DMS114 treated with DMSO at 0.1 percent for 48 hours (cell line): ENCODE measurements around the gene CETN2.
"Not testable (repeated sequence)": the region's sequence is repeated elsewhere in the genome, so short reads cannot be mapped to it uniquely, and the experiment has no call there.

Experiments used
- DNase-seq: peaks from one replicate; lab custom pipeline; 2025; ENCODE audit not compliant: unreplicated experiment; lab: John Stamatoyannopoulos, UW

The CETN2 gene

DNA sequence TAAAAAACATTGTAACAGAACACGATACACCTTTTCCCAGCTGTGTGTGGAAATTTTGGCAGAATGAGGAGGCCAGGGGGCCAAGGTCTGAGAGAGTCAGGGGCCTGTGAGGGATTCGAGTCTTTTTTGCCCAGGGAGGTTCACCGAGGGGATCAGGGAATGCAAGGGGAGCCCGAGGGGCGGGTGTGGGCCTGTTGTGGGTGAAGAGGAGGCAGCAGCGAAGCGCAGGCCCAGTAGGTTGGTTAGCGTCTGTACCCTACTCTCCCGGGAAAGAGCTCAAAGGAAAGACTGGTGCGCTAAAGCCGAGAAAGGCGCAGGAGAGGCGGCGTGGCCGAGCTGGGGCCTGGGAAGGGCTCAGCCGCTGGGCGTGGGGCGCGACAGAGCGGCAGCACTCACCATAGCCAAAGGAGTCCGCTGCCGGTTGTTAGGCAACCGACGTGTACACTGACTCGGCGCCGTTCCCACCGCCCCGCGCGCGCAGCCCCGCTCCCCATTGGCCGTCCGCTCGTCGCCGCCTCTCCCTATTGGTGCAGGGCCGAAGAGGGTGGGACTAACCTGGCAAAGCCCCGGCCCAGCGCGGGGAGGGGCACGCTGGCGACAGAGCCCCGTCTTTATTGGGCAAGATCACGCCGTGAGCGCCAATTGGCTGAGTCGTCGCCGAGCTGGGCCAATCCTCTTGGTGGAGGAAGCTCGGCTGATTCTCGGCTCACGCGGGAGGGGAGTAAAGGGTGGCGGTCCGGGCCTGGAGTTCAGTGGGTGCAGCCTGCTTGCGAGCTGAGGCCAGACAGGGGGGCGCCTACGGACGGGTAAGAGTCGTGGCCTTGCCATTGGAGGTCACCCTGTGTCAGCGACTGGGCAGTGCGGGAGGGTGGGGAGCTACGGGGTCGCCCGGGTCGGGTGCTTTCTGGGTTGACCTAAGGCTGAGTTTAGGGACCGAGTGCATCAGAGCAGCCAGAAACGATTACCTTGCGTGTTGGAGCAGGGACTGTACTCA is at the start of gene CETN2, which contains the start of gene NSDHL:
Gene CETN2 (minus strand): TSS at position 446 of the 994 bp plus-strand sequence. CDS start 47 bp downstream, at position 399.
Gene NSDHL (plus strand): TSS at position 752 of the 994 bp plus-strand sequence. CDS start 15,262 bp downstream, outside the sequence.
- peak; percentile 75 for DNase-seq

- DNase-seq, result no peak
Measured at GRCh38 chrX:152878976-152879755, 48.6 kb upstream of the CETN2 start.

DNA sequence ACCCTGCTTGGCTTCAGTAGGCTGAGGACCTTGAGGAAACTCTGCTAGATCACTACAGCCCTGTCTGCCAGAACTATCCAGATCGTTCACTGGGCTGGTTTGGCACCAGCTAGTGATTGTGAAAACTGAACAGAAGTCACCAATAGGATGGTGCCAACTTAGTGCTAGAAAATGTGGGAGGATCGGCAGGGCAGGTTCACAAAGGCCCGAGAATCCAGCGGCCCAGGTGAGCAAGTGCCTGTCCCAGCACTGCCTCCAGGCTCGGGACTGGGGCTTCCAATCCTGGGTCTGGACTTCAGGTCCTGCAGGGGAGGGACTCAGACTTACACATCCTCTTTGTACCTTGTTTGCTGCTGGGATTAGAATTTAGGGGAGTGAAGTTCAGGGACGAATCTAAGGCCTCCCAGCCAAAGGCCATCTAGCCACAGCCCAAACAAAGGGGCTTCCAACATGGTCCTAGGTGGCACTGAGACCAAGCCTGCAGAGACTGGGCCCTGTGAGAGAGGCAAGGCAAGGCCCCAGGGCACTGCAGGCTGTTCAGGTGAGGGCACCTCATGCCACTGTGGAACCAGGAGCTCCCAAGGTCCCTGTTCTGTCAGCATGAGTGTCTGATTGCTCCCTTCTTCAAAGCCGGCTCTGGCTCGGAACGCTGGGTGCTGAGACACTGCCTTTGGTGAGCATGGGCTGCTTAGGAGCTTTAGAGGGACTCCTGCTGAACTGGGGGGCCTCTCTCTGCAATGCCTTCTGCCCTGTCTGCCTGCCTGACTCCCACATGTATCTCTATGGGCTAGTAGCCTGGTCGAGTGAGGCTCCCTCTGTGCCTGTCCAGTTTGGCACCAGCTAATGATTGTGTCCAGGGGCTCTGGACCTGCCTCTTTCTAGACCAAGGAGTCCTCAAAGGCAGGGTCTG is 46.6 kb upstream of the CETN2 start:
- DNase-seq, result no peak

DNA sequence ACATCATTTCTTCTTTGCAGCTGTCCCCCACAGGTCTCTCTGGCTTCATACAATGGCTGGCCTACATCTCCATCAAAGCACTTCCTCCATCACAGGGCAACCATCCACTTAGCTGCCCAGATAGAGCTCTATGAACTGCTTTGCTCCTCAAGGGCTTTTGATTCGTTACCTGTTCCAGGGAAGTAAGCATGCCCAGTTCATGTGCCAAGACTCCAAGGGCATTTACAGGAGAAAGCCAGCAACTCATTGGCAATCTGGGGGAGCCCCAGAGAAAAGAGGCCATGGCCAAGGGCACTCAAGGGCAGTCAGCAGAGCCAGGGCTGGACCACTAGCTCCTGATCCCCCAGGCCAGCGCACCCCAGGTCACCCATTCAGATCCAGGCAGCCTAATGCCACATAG is 42.8 kb upstream of the CETN2 start:
- no peak for DNase-seq

DNA sequence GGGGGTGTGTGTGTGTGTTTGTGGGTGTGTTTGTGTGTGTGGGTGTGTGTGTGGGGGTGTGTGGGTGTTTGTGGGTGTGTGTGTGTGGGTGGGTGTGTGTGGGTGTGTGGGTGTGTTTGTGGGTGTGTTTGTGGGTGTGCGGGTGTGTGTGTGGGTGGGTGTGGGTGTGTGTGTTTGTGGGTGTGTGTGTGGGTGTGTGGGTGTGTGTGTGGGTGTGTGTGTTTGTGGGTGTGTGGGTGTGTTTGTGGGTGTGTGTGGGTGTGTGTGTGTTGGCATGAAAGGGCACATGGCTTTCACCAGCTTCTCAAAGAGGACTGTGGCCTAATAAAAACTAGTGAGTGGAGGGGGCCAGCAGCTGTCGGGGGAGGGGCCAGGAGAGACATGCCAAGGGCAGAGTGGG is 42.0 kb upstream of the CETN2 start:
- DNase-seq, result no peak

DNA sequence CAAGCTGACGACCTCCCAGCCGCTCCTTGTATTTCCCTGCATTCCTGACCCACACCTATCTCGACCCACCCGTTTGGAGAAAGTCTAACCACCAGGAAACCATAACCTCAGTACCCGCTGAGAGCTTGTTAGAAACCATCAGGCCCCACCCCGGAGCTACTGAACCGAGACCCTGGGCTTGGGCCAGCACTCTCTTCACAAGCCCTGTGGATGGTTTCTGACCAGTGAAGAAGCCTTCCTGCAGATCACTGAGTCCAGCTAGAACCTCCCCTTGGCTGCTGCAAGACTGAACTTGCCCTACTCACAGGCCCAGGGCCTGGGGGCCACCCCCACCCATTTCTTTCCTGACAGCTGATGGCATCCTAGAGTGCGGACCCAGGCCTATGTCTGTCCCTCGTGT is 40.7 kb upstream of the CETN2 start:
- no peak for DNase-seq

DNA sequence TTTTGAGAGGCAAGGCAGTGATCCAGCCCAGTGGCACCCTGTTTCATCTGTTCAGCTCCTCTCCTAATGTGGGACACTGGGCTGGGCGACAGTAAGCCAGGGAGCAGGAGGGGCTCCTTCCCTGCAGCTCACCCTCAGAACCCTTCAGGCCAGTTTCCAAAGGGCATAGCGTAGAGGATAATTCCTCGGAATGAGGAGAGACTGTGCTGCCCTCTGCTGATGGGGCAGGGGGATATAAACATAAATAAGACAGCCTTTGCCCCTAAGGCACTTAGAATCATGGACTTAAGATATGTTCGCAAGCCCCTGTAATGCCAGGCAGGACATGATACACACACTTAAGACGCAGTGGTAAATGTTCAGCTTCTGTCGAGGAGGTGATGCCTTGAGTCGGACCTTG is 39.4 kb upstream of the CETN2 start:
- no peak for DNase-seq

- no peak for DNase-seq
Measured at GRCh38 chrX:152866386-152866785, 35.8 kb upstream of the CETN2 start.

DNA sequence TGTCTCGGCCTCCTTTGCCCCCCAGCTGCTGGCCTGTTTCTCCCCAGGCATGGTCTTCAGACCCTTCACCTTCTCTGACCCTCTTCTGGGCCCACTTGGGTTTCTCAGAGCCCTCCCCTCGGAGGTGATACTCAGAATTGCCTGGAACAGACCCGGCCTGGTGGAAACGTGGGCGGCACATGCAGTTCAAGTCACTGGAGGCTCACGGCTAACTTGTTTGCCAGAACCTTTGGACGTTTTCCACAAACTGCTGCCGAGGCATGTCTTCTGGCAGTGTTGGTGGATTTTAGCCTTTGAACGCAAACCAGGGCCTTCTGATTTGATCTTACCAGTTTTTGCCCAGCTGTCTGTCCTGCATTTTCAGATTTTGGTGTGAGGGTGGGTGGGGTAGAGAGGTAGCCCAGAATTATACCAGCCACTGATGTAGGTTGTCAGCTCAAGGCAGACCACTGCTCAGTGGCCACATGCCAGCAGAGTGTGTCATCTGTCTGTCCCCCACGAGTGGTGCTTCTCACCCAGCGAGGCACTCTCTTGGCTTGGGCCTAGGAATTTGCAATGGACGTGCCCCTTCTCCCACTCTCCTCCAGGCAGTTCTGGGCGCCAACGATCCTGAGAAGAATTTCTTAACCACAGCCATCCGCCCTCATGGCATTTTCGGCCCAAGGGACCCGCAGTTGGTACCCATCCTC is 34.8 kb upstream of the CETN2 start:
- no peak for DNase-seq

- DNase-seq, result no peak
Measured at GRCh38 chrX:152861826-152862225, 31.3 kb upstream of the CETN2 start.

GRCh38 chrX:152861116-152861515 is 30.6 kb upstream of the CETN2 start:
- DNase-seq, result no peak

- DNase-seq, result no peak
Measured at GRCh38 chrX:152853986-152854385, 23.4 kb upstream of the CETN2 start.

DNA sequence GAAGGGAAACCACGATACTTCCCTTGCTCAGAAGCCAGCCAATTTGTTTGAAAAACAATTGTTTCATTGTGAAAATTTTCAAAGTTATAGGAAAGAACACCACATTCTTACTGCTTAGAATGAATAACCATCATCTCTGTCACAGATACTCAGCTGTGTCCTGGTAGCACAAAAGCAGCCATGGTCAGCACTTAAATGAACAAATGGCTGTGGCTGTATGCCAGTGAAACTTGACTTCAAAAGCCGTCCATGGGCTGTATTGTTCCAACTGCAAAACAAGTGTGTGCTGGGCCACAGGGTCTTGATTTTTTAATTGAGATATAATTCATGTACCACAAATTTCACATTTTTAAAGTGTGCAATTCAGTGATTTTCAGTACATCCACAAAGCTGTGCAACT is 19.9 kb upstream of the CETN2 start:
- DNase-seq, result no peak

DNA sequence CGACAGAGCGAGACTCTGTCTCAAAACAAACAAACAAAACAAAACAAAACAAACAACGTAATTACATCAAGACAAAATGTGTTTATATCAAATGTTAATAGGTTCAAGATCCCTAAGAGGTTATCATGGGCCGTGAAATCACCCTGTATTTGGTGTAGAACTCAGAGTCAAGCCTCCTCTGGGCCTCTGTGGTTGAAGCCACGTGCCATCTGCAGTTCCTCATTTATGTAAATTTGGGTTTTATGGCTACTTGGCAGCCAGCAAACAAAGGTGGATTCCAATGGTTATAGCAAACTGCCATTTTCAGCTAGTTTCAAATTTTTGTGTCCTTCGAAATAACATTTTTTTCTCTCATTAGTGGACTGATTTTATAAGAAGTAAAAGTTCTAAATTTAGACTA is 16.7 kb upstream of the CETN2 start:
- no peak for DNase-seq

GRCh38 chrX:152845618-152846240 is 15.2 kb upstream of the CETN2 start:
- DNase-seq, result no peak

- no peak for DNase-seq
Measured at GRCh38 chrX:152844256-152844655, 13.7 kb upstream of the CETN2 start.

DNA sequence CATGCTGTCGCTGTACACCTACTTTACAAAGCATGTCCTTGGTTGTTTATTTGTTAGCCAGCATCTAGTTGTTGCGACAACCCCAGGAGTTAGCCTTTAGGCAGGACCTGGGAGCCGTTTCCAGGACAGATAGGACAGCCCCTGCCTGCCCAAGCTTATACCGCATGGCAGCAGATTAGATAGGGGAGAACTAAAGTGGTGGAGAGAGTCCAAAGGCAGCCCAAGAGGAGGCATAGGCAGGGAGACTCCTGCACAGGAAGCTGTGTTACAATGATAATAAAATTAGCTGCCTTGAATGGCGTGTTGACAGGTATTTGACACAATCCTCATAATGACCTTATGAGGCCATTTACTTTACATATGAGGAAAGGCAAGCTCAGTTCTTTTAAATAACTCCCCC is 13.3 kb upstream of the CETN2 start:
- no peak for DNase-seq

GRCh38 chrX:152842772-152843338 is 12.3 kb upstream of the CETN2 start:
- no peak for DNase-seq

- not testable (repeated sequence) for DNase-seq
Measured at GRCh38 chrX:152835470-152835869, 4.9 kb upstream of the CETN2 start.
